ENCODE data around the gene EPHA6. TPM values are rescaled to one million over a fixed set of nuclear protein-coding genes. Genes with fewer than 3 reads are reported as not detected.

The EPHA6 gene
- total RNA-seq, 4 donors from 2014 or later: 0.60 to 3.8 (median 3.0) TPM

GRCh38 chr3:96991800-96992365 is 177.5 kb downstream of the EPHA6 start:
- peak overlapping the region in 2 of 4 donors; percentile 8 to 42 for H3K27ac ChIP-seq
- DNase-seq: no peak
- in situ Hi-C loops (cut with MboI; ENCODE audit: low pct_ligation_motif_present in 1 of 4, low pct_unique_long_range_greater_than_20kb in 1 of 4, low sequenced_read_pairs in 3 of 4) (no loop called here), intact Hi-C loops (cut with DNase I; ENCODE audit: low total_unique reads) (no loop called here)
- TF ChIP-seq CTCF (IDR thresholded peaks at IDR 0.05) (no peak), POLR2A (IDR thresholded peaks at IDR 0.05) (no peak), EP300 (IDR thresholded peaks at IDR 0.05; ENCODE audit: low read depth) (no peak)
- WGBS, 2 donors (ENCODE audit: low coverage in 1 of 2): 45 to 56% methylated on average over 2 to 4 of the region's 4 CpGs
- H3K36me3 ChIP-seq: no peaks in the 10 kb centered on the region
- H3K9me3 ChIP-seq: peaks cover 0 to 3% of the 10 kb centered on the region in 2 donors
- H3K4me1 ChIP-seq: no peaks in the 10 kb centered on the region
- H3K4me3 ChIP-seq: no peak overlapping the region
- no peaks in the 10 kb centered on the region for H3K27me3 ChIP-seq

- no peak for DNase-seq
- TF ChIP-seq POLR2A (IDR thresholded peaks at IDR 0.05): no peak
- no peak for TF ChIP-seq POLR2AphosphoS5 (IDR thresholded peaks at IDR 0.05)
- TF ChIP-seq CTCF (IDR thresholded peaks at IDR 0.05): no peak
- no peak for TF ChIP-seq EP300 (IDR thresholded peaks at IDR 0.05; ENCODE audit: low read depth)
- WGBS, 2 donors (ENCODE audit: low coverage in 1 of 2): 75 to 80% methylated on average over 3 of the region's 3 CpGs
- Histone ChIP-seq H3K36me3 (no peaks in the 10 kb centered on the region), H3K4me3 (no peak overlapping the region), H3K27me3 (no peaks in the 10 kb centered on the region), H3K4me1 (no peaks in the 10 kb centered on the region), H3K9me3 (peaks cover 0 to 3% of the 10 kb centered on the region in 2 donors), H3K27ac (no peak overlapping the region)
- intact Hi-C loops (cut with DNase I; ENCODE audit: low total_unique reads): no loop called here
- in situ Hi-C loops (cut with MboI; ENCODE audit: low pct_ligation_motif_present in 1 of 4, low pct_unique_long_range_greater_than_20kb in 1 of 4, low sequenced_read_pairs in 3 of 4): no loop called here
Measured at GRCh38 chr3:96994988-96995387, 180.6 kb downstream of the EPHA6 start.

DNA sequence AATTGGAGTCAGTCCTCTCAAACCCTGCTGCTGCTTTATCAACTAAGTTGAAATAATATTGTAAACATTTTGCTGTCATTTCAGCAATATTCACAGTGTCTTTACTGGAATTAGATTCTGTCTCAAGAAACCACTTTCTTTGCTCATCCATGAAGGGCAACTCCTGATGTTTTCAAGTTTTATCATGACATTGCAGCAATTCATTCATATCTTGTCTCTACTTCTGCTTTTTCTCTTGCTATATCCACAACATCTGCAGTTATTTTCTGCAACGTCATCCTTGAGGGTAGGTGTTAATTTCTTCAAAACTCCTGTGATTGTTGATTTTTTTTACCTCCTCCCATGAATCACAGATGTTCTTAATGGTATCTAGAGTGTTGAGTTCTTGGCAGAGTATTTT is 181.6 kb downstream of the EPHA6 start:
- 31 to 56% methylated on average over 1 of the region's 1 CpG for WGBS, 2 donors (ENCODE audit: low coverage in 1 of 2)
- TF ChIP-seq CTCF (IDR thresholded peaks at IDR 0.05): no peak
- no peak for TF ChIP-seq EP300 (IDR thresholded peaks at IDR 0.05; ENCODE audit: low read depth)
- TF ChIP-seq POLR2A (IDR thresholded peaks at IDR 0.05): no peak
- no peak for TF ChIP-seq POLR2AphosphoS5 (IDR thresholded peaks at IDR 0.05)
- no peak overlapping the region for H3K27ac ChIP-seq
- no peaks in the 10 kb centered on the region for H3K27me3 ChIP-seq
- no peak overlapping the region for H3K4me3 ChIP-seq
- no peak for DNase-seq
- H3K4me1 ChIP-seq: no peaks in the 10 kb centered on the region
- H3K36me3 ChIP-seq: no peaks in the 10 kb centered on the region
- peaks cover 0 to 3% of the 10 kb centered on the region in 2 donors for H3K9me3 ChIP-seq
- intact Hi-C loops (cut with DNase I; ENCODE audit: low total_unique reads): no loop called here
- in situ Hi-C loops (cut with MboI; ENCODE audit: low pct_ligation_motif_present in 1 of 4, low pct_unique_long_range_greater_than_20kb in 1 of 4, low sequenced_read_pairs in 3 of 4): no loop called here

GRCh38 chr3:97001611-97002010 is 187.2 kb downstream of the EPHA6 start:
- 58 to 78% methylated on average over 1 of the region's 1 CpG for WGBS, 2 donors (ENCODE audit: low coverage in 1 of 2)
- in situ Hi-C loops (cut with MboI; ENCODE audit: low pct_ligation_motif_present in 1 of 4, low pct_unique_long_range_greater_than_20kb in 1 of 4, low sequenced_read_pairs in 3 of 4): no loop called here
- DNase-seq: no peak
- peaks cover 0 to 2% of the 10 kb centered on the region in 2 donors for H3K9me3 ChIP-seq
- no peaks in the 10 kb centered on the region for H3K4me1 ChIP-seq
- TF ChIP-seq POLR2A (IDR thresholded peaks at IDR 0.05) (no peak), CTCF (IDR thresholded peaks at IDR 0.05) (no peak), EP300 (IDR thresholded peaks at IDR 0.05; ENCODE audit: low read depth) (no peak), POLR2AphosphoS5 (IDR thresholded peaks at IDR 0.05) (peak in 2 of 3 donors; percentile 49 to 56)
- H3K4me3 ChIP-seq: no peak overlapping the region
- H3K27ac ChIP-seq: no peak overlapping the region
- intact Hi-C loops (cut with DNase I; ENCODE audit: low total_unique reads): no loop called here
- no peaks in the 10 kb centered on the region for H3K36me3 ChIP-seq
- H3K27me3 ChIP-seq: no peaks in the 10 kb centered on the region

All from transverse colon (tissue), 4 donors.